Fibroblast of gingiva (primary cell): Measurements from ENCODE around the gene TPCN2.
A peak's percentile ranks its signal among the peaks of the same experiment; 100 is the strongest.

ENCODE experiments used
- DNase-seq: peaks from one replicate; pipeline ENCODE4 v3.0.0-alpha.2; 2011; ENCODE audit warnings: low read depth

TPCN2 gene

GRCh38 chr11:69039501-69039900, 9.2 kb upstream of the TPCN2 start:
- no peak for DNase-seq

DNA sequence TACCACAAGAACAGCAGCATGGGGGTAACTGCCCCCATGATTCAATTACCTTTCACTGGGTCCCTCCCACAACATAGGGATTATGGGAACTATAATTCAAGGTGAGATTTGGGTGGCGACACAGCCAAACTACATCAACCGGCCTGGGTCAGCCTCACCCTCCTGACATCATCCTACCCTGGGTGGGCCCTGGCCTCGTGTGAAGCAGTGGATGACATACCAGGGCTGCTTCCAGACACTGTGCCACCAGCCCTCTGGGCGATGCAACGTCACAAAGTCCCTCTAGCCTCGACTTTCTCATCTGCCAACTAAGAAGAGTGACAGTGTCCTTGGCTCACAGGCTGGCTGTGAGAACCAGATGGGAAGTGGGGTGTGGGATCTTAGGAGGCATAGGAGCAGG, 8.7 kb upstream of the TPCN2 start:
- no peak for DNase-seq

DNA sequence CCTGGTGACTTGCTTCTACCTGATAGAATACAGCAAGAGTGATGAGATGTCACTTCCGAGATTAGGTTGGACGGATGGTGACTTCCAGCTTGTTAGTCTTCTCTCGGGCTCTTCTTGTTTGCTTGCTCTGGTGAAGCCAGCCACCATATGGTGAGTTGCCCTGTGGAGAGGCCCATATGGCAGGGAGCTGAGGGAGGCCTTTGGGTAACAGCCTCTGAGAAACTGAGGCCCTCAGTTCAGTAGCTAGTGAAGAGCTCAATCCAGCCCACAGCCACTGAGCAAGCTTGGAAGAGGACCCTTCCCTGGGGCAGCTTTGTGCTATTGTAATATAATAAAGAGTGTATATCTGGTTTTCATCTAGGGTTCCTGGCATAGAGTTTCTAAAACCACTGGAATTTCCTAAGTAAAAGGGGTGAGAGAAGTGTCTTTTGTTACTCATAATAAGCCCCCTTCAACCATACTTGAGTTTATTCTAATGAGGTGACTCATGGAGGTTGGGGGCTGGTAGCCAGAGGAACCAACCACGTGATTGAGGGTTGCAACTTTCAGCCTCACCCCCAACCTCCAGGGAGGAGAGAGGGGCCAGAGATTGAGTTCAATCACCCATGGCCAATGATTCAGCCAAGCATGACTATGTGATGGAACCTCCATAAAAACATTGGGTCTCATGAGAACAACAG, 8.0 kb upstream of the TPCN2 start:
- peak; percentile 75 for DNase-seq

GRCh38 chr11:69041516-69041915, 7.2 kb upstream of the TPCN2 start:
- DNase-seq, result no peak

- DNase-seq, result peak; percentile 83
Measured at GRCh38 chr11:69044111-69045013, 4.4 kb upstream of the TPCN2 start.

- DNase-seq, result no peak
Measured at GRCh38 chr11:69048031-69048693, 570 bp upstream of the TPCN2 start.

GRCh38 chr11:69049490-69049867, 747 bp downstream of the TPCN2 start:
- DNase-seq, result no peak

GRCh38 chr11:69050592-69051380, 2.1 kb downstream of the TPCN2 start:
- DNase-seq, result no peak

- DNase-seq, result no peak
Measured at GRCh38 chr11:69051381-69052342, 2.9 kb downstream of the TPCN2 start.

GRCh38 chr11:69052343-69053168, 3.8 kb downstream of the TPCN2 start:
- DNase-seq, result no peak

GRCh38 chr11:69053169-69053477, 4.4 kb downstream of the TPCN2 start:
- DNase-seq, result no peak

- DNase-seq, result no peak
Measured at GRCh38 chr11:69053546-69054396, 5.0 kb downstream of the TPCN2 start.

DNA sequence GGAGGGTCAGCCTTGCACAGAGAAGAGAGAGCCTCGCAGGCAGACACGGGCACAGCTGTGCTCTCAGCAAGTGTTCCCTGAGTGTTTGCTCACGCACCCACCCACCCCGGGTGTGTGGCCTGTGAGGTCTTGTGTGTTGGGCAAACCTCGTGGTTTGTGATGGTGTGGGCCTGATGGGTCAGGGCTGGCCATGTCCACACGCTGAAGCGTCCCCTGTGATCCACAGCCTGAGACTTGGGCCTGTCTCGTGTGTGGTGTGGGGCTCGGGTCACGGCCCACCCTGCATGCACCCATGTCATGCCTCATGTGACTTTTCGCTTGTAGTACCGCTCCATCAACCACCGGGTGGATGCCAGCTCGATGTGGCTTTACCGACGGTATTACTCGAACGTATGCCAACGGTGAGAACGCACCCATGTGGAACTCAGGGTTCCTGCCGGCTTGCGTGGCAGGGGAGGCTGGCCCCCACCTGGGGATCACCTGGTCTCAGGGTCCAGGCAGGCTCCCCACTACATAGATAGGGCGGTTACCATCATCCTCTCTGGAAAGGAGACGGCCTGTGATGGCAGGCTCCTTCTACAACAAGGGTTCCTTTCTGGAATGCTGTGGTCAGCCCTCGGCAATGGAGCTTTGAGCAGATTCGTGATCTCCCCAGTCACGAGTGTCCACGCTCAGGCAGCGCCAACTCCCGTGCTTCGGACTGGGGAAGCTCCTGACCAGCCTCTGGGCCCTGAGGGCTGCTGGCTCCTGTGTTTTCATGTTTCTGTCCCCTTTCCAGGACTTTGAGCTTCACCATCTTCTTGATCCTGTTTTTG, 5.9 kb downstream of the TPCN2 start:
- DNase-seq, result no peak

DNA sequence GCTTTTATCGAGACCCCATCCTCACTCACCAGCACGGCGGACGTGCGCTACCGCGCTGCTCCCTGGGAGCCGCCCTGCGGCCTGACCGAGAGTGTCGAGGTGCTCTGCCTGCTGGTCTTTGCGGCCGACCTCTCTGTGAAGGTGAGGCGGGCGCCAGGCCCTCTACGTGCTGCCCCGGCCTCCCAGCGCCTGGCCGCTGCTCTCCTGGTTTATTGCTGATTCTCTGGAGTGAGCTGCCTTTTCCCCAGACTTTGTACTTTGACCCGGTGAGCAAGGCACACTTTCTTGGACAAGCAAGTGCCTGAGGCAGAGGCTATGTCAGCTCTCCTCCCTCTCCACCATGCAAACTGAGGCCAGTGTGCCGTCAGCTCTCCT, 6.5 kb downstream of the TPCN2 start:
- DNase-seq, result no peak

- DNase-seq, result no peak
Measured at GRCh38 chr11:69055598-69056516, 7.1 kb downstream of the TPCN2 start.

DNA sequence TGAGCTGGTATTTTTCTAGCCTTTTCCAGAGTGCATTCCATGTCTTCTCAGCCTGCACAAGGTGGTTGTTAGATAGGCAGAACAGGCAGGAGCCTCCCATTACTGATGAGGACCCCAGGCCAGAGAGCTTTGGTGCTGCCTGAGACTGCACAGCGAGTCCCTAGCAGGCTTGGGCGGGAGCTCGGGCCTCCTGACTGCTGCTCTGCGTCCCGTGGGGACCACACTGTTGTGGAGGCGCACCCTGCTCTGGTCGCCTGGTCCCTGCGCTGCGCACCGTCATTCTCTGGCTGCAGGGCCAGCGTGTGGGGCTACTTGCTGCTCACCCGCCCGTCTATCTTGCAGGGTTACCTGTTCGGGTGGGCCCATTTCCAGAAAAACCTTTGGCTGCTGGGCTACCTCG, 8.5 kb downstream of the TPCN2 start:
- no peak for DNase-seq

DNA sequence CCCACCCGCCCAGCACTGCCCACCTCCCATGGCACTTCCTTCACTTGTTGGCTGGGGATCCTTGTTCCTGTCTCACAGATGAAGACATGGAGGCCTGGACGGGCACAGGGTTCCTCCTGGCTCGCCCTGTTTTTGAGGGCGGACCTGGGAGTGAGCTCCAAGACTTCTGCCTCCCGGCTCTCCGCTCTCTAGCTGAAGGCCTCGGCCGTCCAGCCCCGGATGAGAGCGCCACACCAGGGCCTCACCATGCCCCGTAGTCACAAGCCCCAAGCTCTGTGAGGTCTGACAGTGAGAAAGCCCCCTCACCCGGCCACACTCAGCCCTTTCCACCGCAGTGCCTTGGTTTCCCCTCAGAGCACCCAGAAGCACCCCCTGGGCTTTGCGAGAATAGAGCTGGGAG, 9.1 kb downstream of the TPCN2 start:
- no peak for DNase-seq
